H1 (cell line): ENCODE measurements around the gene GLB1L3. TPM values are rescaled to one million over a fixed set of nuclear protein-coding genes. Genes with fewer than 3 reads are reported as not detected.

Experiments
- BACH1 ChIP-seq: IDR thresholded peaks from 2 replicates; pipeline ENCODE4 v1.6.1; 2012; ENCODE audit warnings: low read length, improper control_type of control experiment
- CHD7 ChIP-seq: fragments of 300-600 bp; sonication (generic); IDR thresholded peaks from 2 replicates; pipeline ENCODE4 v1.7.1; 2012; ENCODE audit warnings: low read length, moderate library complexity, mild to moderate bottlenecking, inconsistent platforms; ENCODE audit not compliant: insufficient replicate concordance
- RAD21 ChIP-seq, 2 experiments: IDR thresholded peaks in 1 of 2; conservative IDR thresholded peaks in 1 of 2; 2 replicates each; pipeline ENCODE4 v1.6.1; 2011; ENCODE audit warnings: low read depth in 2 of 2, low read length in 2 of 2, improper control_type of control experiment in 1 of 2, inconsistent platforms in 1 of 2, mild to moderate bottlenecking in 1 of 2, moderate library complexity in 1 of 2
- SIRT6 ChIP-seq: IDR thresholded peaks from one replicate; pipeline ENCODE4 v1.7.1; 2012; ENCODE audit warnings: low read length, inconsistent platforms
- polyA plus RNA-seq, 7 experiments: library from polyadenylated mRNA; depleted of rRNA in 3 of 7; stranded (reverse) in 5 of 7; unstranded in 2 of 7; fragments of >200 nt in 5 of 7; fragments of 200-250 nt in 2 of 7; gene quantifications; 1 replicate in 5 of 7; 2 replicates in 1 of 7; 4 replicates in 1 of 7; pipeline versions ENCODE4 v1.2.1 to v1.2.3, GENCODE V29; 2011 to 2013; ENCODE audit warnings: missing spikeins in 2 of 7, mixed read lengths in 2 of 7
- total RNA-seq: library from RNA; stranded (reverse); fragmentation: NEBNext Ultra II Directional; extraction: Animal tissue kit (Norgen Biotek cat#: 25700); gene quantifications from 2 replicates; pipeline ENCODE4 v1.2.1, GENCODE V29; 2021
- TF ChIP-seq, protein P1 (sequence below): IDR thresholded peaks from 2 replicates; pipeline ENCODE4 v1.6.1; 2011; ENCODE audit warnings: low read depth, mild to moderate bottlenecking, low read length; ENCODE audit not compliant: insufficient read depth

Gene GLB1L3
- total and polyA plus RNA-seq, 2 of the 8 experiments (the other 6 are each of a cell fraction or from before 2014, with no cell fraction given): 14.9 to 33.2 TPM

DNA sequence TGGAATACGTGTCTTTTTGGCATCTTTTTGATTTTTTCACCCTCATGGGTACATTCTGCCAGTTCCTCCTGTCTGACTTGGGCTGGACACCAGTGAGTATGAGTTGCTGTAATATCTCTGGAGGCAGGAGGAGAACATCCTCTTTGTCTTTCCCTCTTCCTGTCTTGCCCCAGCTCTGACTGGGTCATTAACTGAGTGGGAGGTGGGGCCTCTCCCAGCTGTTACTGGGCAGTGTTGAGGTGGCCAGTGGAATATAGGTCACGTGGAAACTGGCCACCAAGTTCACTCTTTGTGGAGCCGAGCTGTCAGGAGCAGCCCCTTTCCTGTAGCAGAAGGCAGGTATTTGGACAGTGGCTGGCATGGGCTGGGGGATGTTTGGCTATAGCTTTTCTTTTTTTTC, 57.8 kb downstream of the GLB1L3 start (continued):
- TF ChIP-seq SIRT6 (no peak), RAD21 (IDR thresholded peaks at IDR 0.05 in 1 of 2, conservative IDR thresholded peaks at IDR 0.05 in 1 of 2; ENCODE audit: low read depth in 2 of 2, low read length in 2 of 2) (no peak), BACH1 (no peak), CHD7 (no peak)
- TF ChIP-seq, protein P1, sequence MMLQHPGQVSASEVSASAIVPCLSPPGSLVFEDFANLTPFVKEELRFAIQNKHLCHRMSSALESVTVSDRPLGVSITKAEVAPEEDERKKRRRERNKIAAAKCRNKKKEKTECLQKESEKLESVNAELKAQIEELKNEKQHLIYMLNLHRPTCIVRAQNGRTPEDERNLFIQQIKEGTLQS: no peak
